GM21423 (cell line): Measurements from ENCODE around the gene NEAT1.
A peak's percentile ranks its signal among the peaks of the same experiment; 100 is the strongest.
"Not testable (repeated sequence)": the region's sequence is repeated elsewhere in the genome, so short reads cannot be mapped to it uniquely, and the experiment has no call there.

ENCODE experiments used
- ATAC-seq: cut with Tn5 transposase; IDR thresholded peaks from one replicate; pipeline ENCODE4 v1.9.1; 2021; ENCODE audit warnings: mild to moderate bottlenecking, moderate library complexity; ENCODE audit not compliant: unreplicated experiment

Gene NEAT1

DNA sequence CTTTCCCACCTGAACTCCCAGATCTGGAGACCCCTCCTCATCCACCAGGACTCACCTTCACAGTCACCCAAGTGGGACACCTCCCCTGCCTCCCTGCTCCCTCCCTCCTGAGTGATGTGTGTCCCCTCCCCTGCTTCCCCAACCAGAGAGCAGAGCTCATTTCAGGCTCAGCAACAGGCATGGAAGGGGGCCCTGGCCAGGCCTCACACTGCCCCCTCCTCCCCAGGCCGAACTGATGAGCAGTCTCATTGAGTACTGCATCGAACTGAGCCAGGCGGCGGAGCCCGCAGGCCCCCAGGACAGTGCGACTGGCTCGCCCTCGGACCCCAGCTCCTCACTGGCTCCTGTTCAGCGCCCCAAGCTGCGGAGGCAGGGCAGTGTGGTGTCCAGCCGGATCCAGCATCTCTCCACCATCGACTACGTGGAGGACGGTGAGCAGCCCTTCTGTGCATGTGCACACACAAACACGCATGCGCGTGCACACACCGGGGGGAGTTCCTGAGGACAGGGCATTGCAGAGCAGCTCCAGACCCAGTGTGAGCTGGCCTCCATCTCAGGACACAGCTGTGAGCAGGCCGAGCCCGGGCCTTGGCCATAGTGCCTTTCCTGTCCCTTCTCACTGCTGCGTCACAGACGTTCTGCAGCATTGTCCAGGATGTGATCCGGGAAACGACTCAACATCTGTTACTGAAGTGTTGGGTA is 17.8 kb upstream of the NEAT1 start:
- ATAC-seq, result no peak

DNA sequence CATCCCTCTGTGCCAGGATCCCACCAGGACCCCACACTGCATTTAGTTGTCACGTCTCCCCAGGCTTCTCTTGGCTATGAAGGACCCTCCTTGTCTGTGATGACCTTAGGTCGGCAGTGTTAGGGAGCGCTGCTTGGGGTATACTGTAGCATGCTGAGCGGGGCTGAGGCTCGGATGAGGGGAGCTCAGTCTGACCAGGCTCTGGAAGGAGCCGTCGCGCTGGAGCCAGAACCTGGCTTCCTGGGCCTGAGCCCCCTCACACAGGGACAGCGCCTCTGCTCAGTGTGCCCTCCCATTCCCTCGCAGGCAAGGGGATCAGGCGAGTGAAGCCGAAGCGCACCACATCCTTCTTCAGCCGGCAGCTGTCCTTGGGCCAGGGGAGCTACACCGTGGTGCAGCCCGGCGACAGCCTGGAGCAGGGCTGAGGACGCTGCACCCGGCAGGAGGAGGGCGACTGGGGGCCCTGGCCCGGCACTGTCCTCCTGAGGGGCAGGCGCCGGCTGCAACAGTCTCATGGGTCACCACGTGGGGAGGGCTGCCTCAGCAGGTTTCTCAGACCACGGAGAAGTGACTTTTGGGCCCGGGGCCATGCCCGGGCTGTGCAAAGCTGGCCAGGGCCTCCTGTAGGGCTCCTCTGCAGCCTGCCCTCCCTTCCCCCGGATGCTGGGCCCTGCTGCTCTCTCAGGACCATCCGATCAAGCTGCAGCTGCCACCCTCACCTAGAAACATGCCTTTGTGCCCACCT is 11.5 kb upstream of the NEAT1 start:
- no peak for ATAC-seq

DNA sequence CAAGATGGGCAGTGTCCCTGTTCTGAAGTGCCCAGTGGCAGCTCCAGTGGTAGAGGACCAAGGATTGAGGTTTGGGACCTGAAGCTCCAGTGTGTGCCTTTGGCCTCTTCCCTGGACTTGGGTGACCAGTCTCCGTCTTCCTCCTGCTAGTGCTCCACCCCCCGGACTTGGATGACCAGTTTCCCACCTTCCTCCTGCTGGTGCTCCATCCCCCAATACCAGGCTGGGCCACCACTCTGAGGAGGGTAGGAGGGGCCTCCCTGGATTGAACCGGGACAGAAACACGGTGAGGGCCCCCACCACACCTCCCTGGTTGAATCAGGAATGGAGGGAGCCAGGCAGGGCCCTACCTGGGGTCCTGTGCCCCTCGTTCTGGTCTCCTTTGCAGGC is 10.9 kb upstream of the NEAT1 start:
- no peak for ATAC-seq

DNA sequence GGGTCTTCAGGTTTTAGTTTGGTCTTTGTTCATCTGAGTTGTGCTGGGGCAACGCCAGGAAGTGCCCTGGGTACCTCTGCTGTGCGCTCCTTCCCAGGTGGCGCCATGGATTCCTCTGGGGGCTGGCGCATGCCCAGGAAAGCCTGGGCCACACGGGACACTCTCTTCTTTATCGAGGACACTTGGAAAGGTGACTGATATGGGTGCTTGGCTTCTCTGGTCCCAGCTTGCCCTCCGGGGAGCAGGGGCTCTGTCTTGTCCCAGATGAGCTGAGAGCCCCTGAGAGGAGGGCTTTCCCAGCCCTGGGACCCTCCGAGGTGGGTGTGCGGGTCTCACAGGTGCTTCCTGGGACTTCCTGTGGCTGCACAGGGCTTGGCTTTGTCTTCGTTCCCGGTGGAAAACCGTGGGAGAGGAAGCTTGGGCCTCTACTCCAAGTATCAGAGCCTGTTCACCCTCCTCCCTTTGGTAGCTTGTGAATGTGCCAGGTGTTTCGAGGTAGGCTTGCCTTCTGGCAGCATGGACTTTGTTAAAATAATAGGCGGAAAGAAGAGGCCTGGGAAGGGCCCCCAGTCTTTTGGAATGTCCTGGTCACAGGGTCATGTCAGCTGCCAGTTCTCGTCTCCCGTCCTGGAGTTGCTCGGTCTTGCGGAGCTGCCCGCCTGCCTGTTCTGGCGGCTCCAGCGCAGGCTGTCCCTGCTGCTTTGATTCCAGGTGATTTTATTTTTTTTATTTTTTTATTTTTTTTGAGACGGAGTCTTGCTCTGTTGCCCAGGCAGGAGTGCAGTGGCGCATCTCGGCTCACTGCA is 10.1 kb upstream of the NEAT1 start:
- no peak for ATAC-seq

DNA sequence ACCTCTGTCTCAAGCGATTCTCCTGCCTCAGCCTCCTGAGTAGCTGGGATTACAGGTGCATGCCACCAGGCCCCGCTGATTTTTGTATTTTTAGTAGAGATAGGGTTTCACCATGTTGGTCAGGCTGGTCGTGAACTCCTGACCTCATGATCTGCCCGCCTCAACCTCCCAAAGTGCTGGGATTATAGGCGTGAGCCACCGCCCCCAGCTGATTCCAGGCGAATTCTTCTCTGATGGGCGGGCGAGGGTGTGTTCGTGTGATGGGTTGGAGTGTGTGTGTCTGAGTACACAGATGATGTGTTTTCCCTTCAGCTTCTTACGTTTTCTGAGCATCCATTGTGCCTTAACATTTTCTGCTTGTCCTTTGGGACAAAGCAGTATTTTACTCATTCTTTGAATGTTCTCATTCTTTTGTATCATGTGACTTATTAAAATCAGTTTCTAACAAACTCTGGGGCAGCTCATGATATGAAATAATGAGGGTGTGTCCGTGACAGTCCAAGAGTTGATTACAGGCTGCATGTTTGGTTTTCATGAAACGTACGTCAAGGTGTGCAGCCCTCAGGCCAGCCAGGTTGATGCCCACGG is 9.4 kb upstream of the NEAT1 start:
- ATAC-seq, result not testable (repeated sequence)

DNA sequence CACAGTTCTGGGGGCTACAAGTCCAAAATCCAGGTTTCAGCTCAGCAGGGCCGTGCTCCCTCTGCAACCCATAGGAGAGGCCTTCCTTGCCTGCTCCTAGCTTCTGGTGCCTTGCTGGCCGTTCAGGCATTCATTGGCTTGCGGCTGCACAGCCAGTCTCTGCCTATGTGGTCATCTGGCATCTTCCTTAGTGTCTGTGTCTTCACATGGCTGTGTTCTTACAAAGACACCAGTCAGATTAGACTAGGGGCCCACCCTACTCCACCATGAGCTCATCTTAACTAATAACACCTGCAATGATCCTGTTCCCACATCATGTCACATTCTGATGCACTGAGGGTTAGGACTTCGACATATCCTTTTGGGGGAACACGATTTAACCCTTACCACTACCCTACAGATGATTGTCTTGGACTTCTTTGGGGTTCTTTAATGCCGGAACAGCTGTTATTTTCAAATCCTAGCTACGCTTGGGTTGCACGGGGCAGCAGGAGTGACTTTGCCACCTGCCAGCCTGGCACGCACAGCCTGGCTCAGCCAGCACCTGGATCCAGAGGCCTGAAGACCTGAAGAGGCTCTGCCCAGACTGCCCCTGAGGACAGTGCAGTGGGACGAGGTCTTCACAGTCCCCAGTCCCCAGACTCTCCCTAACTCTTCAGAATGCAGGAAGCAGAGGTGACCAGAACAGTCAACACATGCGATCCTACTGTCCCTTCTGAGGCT is 7.7 kb upstream of the NEAT1 start:
- ATAC-seq, result no peak

DNA sequence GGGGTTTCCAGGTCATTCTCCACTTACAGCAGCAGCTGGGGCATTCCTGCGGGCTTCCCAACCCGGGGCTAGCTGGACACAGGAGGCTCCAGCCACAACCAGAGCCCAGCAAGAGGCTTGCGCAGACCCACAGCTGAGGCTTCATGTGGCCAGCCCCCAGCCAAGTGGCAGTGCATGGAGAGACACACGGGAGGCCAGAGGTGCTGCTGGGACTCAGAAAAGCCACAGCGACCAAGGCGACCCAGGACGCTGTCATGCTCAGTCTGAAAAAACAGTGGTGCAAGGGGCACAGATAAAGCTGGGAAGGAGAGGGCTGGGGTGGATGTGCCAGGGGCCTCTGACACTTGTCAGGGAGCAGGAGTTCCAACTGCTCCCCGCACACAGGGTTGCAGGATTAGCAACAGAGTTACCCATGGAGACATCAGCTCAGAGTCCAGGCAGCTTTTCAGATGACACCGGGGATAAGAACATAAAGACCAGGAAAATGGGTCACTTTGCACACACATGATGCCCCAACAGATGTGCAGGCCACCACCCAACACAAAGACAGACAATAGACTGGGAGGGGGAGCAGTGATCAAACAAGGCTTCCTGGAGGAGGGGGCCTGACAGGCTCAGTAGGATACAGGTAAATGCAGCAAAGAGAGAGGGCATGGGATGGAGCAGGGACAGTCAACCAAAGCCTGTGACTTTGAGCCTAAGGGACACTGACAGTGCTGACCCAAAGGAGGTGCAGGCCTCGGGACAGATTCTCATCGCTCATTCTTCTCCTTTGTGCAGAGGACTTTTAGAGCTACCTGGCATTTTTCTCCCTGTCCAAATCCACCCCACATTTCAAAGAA is 6.9 kb upstream of the NEAT1 start:
- ATAC-seq, result no peak

DNA sequence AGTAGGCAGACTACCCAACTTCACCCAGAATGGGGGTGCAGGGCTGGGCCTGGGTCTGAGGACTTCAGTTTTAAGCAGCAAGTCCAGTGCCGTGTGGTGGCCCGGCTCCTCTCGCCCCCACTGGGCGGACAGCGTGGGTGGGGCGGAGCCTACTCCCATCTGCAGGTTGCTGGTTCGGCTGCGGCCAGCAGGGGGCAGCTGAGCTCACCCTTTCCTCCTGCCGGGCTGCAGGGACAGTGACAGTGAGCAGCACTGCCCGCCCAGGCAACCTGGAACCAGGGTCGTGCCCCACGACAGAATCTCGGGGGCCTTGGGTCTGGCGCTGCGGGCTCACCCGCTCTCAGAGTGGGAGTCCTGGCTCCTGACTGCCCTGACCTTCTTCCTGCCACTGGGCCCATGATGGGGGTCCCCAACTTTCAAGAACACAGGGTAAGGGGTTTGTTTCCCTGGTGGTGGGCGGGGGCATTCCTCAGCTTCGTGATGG is 6.2 kb upstream of the NEAT1 start:
- no peak for ATAC-seq

DNA sequence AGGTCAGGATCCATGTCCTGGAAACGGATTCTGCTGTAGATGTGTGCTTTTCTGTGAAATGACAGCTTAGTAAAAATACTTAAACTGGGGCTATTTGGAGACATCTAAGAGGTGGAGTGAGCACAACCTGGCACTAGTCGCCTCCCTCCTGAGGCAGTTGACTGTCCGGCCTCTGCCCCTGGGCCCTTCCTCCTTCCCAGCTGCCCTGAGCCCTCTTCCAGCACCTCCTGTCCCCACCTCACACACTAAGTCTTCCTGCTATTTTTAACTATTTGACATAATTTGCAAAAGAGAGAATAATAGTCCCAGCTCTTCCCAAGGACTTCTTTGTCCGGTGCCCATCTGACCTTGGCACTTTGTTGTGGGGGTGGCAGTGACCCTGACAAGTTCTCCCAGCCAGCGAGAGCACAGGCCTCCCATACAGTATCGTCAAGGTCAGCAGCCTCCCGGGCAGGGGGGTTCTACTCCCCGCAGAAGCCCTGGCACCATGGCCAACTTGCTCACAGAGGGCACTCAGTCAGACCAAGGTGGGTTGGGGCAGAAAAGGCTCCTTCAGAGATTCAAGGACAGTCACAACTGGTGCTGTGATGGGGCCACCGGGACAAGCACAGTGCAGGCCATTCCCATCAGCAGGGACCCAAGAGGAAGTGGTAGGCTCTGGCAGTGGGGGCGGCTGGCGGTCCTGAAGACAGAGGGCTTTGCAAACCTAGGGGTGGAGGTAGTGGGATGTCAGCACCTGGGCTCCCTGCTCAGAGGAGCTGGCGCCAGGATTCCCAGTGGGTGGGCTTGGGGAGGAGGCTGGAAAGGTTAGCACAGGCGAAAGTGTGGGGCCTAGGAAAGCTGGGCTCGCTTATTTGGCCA is 5.5 kb upstream of the NEAT1 start:
- no peak for ATAC-seq

DNA sequence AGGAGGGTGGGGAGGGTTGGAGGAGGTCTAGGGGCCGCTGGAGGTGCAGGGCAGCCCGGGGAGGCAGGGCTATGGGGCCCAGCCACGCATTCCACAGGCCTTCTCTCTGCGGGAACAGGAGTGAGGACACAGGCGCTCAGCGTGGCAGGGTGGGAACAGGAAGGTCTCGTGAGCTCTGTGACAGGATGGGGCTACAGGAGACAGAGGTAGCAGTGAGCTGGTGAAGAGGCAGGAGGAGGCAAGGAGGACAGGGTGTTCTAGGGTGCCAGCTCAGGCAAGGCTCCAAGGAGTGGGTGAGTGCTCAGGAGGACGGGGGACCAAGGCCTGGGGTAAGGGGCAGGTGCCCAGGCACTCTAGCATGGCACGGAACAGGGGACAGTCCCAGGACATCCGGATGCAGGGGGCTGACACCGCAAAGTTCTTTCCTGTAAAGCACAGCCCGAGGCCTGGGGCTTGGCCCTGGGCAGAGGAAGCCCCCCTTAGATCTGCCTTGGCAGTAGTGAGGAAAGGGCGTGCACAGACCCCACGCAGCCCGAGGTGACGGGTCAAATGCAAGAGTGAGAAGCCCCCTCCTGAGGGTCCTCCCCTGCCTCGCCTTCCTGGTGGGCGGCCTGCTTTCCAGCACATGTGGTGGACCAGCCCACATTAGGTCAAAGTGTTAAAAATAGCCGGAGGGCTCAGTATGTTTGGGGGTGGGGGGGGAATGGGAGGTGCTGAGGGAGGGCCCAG is 4.7 kb upstream of the NEAT1 start:
- no peak for ATAC-seq

DNA sequence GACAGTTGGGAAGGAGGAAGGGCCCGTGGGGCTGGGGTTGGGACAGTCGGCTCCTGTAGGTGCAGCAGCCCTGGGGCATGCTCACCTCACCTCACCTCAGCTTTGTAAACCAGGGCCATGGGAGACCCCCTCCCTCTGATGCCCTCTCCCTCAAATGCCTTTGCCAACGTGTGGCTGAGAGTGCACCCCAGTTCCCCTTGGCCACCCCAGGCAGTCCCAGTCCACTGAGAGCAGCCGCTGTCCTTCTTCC is 4.2 kb upstream of the NEAT1 start:
- ATAC-seq, result no peak

DNA sequence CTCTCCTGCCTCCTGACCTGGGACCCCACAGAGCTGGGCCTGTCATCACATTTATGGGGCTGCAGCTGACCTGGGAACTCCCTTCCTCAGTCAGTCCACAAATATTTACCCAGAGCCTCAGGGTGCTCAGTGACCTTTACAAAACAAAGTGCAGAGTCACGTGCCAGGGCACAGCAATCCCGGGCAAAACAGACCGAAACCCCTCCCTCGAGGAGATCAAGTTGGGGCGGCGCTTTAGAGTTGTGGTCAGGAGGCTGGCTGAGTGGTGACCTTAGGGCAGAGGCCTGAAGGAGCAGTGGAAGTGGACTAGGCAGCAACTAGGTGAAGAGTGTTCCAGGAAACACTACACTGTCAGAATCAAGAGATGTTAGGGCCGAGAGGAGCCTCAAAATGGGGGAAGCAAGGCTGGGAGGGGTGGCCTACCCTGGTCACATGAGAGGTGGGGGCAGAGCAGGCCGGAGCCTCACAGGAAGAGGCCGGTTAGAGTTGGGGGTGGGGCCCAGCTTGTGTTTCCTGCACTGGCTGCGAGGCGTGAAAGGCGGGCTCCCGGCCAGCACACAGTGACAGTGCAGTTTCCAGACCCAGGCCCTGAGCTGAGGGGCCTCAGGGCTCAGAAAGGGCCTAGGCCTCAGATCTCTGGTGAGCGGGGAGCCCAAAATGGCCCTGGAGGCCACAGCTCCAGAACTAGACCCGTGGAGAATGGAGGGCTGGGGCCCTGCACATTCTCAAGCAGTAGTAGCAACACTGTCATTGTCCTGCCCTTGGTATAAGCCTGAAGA is 3.7 kb upstream of the NEAT1 start:
- ATAC-seq, result peak; percentile 32

DNA sequence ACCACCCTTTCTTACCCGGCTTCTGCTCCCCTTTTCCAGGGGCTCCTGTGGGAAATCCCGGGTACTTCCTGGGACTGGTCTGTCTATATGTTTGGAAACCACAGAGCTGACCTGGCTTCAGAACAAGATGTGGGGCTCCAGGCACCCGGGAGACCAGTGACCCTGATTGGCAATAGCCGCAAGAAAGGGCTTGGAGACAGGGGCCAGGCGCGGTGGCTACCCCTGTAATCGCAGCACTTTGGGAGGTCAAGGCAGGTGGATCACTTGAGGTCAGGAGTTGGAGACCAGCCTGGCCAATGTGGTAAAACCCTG is 3.2 kb upstream of the NEAT1 start:
- no peak for ATAC-seq

DNA sequence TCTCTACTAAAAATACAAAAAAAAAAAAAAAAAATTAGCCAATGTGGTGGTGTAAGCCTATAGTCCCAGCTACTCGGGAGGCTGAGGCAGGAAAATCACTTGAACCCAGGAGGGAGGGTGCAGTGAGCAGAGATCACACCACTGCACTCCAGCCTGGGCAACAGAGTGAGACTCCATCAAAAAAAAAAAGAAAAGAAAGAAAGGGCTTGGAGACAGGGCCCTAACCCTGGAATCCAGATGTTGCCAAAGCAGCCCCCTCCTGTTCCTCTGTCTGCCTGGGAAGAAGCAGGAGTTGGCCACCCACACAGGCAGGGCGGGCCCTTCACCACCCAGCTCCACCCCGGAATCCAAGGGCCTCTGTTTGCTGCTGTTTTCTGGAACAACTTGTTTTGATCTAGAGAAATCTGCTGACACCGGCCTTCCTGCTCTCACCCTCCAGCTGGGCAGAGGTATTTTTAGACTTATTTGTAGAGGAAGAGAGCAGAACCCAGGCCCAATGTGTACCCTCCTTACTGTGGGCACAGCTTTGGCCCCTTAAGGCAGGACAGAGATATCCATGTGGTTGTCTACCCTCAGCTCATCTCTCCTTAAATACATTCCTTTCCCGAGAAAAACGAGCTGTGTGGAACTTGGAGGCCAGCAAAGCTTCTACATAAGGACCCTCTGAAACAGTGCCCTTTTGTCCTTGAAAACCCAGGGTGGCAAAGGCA is 2.7 kb upstream of the NEAT1 start:
- ATAC-seq, result no peak

DNA sequence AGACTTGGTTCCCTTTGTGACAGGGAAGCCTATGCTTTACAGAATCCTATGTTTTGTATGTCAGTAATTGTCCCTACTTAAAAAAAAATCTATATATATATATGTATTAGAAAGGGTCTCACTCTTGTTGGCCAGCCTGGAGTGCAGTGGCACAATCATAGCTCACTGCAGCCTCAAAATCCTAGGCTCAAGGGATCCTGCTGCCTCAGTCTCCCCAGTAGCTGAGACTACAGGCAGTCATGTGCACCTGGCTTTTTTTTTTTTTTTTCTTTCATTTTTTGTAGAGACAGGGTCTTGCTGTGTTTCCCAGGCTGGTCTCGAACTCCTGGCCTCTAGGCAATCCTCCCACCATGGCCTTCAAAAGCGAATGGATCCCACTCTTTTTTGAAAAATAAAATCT is 2.1 kb upstream of the NEAT1 start:
- ATAC-seq, result no peak

DNA sequence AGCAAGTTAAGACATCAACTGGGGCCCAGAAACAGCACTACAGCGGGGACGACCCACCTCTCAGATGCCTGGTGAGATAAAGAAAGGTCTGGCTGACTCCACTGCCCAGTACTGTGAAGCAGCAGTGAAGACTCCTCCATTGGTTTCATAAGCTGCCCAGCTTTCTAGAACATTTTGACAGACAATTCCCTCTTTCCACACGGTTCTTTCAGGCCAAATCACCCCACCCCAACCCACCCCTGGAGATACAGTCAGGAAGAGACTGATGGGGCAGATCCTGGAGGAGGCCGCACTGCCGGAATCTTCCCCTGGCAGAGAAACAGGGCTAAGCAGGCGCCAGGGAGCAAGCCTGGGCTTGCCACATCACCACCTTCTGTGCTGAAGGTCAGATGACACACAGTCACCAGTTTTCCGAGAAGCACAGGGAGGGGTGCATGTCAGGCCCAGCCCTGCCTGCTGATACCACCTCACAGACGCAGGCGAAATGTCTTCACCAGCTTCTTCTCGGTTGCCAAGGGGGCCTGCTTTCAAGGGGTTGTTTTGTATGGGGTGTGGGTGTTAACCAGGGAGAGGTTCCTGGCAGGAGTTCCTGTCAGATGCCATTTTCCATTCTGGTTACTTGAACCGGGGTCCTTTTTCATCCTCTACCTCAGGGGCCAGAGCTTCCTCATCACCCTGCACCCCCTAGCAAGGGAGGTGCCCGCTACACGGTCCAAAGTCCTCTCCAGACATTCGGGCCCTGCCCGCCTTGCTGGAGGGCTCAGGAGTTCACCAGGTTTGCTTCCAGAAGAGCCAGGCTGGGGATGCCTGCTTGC is 1.4 kb upstream of the NEAT1 start:
- no peak for ATAC-seq
